HPDE6-E6E7 (cell line): ENCODE measurements around the gene MAGI1.

Experiments used
- DNase-seq: peaks from one replicate; pipeline ENCODE4 v3.0.0; 2011; ENCODE audit warnings: missing footprints; ENCODE audit errors: extremely low spot score

MAGI1 gene

DNA sequence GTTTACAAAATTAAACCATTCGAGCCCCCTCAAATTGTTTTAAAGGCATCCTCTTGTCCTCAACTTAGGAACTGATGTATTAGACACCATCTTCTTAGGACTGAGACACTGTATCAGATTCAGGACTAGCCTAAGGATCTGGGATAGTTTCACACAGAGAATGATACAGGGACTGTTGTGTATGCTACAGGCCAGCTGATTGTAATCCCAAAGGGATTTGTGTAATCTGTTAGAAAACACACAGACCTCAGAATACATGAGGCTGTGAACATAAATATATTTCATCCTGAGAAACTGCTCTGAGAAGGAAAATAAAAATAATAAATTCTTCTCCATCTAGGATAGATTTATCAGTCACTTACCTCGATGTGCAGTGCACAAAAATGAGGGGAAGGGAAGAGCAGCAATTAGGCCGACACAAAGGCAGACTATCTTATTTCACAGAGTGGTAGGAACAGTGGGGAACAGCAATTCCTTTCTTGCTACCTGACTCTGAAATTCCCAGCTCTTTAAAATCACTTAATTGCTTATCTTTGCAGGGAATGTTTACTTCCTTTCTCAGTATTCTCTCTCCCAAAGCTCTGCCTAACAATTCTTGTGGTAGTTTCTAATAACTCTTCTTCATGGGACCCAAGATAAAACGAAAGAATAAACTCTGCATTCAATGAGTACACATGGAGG, 322.5 kb downstream of the MAGI1 start:
- no peak for DNase-seq

DNA sequence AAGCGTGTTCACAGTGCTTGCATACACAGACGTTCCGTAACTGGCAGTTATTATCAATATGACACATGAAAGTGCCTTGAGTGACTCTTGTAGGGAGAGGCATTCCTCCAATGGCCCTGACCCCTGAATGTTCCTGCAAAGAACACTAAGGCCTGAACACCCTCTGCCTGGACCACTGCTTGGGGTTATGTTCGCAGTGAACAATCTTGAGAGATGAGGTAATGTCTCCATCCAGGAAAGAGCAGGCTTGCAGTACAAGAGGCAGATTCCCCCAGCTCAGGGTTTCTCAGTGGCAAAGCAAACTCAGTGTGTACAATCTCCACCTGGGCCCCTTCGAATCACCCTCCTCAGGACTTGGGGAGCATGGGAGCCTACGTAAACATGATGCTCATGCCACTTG, 324.6 kb downstream of the MAGI1 start:
- DNase-seq, result no peak

DNA sequence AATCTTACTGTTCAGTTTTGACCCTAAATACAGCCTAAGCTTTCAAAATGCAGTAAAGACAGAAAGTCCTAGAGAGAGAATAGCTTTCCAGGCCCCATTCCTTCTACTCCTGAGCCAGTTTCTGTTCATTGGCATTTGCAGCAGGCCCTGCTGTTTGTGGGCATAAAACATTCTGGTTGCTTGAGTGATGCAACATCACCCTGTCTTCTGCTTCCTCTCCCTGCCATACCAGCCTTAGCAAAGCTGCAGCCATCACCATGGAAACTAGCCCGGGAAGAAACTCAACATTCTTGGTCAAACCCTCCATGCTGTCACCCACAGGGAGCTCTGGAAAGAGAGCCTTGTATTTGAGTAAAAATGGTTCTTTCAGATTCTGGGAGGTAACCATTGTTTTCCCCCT, 325.7 kb downstream of the MAGI1 start:
- DNase-seq, result no peak

DNA sequence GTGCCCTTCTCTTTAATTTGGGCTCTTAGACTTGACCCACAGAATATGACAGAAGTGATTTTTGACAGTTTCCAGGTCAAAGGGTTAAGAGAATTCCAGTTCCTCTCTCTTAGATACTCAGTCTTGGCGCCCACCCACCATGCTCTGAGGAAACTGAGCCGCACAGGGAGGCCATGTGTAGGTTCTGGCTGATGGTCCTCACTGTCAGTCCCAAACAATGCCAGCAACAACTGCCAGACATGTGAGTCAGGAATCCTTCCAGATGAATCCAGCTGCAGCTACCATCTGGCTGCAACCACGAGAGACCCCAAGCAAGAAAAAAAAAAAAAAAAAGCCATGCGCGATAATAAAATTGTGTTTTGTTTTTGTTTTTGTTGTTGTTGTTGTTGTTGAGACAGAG, 326.6 kb downstream of the MAGI1 start:
- no peak for DNase-seq

DNA sequence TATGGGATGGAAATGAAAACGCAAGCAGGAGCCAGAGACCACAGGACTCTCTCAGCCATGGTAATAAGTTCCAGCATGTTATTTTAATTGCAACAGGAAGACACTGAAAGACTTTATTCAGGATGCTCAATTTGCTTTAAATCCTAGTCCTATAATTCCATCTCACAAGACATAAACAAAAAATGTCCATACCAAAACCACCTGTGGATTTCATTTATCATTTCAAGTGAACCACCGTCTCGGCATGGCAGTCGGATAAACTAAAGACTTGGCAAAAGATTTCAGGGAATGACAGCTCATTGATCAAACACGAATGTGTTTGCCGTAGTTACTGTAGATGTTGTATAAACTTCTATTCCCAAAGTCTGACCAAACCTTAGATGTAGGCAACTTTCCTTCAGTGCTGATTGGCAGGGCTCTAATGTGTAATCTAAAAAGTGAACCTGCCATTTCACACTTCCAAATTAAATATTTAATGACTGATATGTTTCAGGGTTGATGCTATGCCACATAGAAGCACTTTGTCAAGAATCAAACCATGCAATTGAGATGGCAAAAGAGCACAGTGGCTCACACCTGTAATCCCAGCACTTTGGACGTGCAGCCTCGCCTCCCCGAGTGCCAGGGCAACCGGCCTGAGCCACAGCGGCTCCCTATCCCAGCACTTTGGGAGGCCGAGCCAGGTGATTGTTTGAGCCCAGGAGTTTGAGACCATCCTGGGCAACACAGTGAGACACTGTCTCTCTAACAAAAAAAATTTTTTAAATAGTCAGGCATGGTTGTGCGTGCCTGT, 331.7 kb downstream of the MAGI1 start:
- no peak for DNase-seq

DNA sequence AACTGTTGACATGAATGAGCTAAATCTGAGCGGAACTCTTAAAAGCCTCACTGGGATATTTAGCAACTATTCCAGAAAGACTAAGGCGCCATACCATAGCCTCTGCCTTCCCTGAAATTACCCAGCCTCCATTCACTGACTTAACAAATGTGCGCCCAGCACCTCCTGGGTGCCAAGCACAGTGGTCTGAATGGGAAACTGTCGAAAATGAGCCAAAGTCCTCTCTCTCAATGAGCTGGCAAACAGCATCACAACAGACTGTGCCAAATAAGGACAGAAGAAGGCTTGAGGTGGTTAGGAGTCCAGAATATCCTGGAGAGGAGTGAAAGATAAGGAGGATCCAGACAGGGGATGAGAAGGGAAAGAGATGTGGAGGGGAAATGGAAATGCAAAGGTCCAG, 332.4 kb downstream of the MAGI1 start:
- DNase-seq, result no peak

DNA sequence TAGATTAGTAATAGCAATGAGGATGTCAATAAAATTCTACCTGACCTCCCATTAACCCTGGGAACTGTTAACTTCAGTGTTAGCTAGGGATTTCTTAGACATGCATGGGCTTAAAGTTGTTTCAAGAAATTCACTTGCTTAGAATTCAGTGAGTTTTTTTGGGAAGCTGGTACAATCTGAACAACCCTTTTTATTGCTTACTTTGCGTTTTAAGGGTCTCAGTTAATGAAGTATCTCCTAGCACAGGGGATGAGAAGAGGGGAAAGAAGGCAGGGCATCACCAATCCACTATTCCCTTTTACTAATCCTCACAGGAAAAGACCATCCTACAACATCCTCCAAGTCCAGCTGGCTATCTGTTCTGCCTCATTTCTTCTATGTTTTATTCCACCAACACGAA, 334.9 kb downstream of the MAGI1 start:
- no peak for DNase-seq

DNA sequence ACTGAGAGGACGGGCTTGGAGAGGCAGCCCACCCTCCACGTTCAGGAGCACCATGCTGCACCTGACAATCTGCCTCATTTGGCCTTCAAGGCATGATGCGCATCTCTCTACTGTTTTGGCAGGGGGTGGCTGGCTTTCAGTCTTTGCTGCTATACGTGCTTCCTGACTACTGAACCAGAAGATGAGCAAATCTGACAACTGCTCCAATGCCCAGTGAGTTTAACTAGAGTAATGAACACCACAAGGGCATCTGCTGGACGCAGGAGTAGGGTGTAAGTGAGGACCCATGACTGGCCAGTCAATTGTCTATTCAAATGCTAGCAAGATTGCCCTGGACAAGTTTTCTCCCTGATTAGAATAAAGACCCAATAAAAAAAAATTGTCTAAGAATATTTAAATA, 335.7 kb downstream of the MAGI1 start:
- no peak for DNase-seq

DNA sequence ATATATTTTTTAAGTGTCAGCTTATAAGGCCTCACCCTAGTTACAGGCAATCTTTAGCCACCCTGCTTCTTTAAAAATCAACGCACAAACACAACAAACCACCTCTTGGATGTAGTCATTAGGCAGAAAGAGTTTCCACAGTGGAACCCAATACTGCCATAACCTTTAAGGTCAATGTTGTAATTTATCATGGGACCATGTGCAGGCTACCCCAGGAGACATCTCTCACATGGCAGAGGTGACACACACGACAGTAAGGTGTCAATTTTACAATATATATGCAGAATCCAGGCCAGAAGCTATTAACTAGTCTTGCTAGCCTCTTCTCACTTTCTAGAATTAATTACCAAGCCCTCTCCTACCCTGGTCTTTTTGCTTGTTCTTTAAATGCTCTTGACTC, 336.5 kb downstream of the MAGI1 start:
- DNase-seq, result no peak

DNA sequence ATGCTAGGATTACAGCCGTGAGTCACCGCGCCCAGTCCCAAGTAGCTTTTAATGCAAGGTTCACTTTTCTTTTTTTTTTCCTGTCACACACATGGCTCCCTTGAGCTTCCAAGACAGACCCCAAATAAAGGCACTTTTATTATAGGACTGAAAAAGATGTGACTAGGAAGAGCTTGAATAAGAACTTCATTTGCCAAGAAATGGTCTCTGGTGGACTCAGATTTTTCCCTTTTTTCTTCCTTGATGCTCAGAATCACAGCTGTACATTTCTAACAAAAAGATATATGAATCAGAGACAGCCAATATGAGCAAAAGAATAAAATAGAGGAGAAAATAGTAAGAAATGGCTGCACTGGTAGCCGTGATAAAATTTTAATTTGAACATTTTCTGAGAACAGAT, 337.2 kb downstream of the MAGI1 start:
- no peak for DNase-seq

DNA sequence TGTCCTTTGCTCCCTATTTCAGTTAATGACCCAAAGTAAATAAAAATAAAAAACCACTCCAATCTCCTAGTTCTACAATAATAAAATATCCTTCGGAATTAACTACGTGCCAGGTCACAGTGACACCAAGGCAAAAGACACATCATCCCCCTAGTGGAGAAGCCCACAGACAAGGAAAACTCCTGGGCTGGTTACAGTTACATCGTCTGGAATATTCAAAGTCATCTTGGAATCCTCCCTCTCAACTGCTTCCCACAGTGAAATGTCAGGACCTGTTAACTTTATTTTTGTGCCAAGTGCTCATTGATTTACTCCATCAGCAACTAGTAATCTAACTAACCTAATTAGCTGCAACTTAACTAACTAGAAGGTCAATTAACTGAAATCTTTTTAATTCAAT, 349.3 kb downstream of the MAGI1 start:
- DNase-seq, result no peak

DNA sequence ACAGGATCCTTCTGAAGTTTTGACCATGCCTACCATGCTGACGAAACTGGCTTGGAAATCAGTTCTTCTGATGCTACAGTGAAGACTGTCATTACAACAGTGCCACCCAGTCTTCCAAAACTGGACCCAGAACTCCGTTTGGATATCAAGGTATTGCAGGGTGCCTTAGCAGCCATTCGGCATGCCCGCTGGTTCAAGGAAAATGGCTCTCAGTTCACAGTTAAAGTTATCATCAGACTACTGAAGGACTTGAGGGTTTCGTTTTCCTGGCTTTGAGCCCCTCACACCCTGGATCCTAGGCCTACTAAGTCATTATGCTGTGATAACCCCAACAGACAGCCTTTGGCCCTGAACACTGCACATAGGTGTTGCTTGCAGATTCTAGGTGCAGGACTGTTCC, 351.0 kb downstream of the MAGI1 start:
- no peak for DNase-seq

DNA sequence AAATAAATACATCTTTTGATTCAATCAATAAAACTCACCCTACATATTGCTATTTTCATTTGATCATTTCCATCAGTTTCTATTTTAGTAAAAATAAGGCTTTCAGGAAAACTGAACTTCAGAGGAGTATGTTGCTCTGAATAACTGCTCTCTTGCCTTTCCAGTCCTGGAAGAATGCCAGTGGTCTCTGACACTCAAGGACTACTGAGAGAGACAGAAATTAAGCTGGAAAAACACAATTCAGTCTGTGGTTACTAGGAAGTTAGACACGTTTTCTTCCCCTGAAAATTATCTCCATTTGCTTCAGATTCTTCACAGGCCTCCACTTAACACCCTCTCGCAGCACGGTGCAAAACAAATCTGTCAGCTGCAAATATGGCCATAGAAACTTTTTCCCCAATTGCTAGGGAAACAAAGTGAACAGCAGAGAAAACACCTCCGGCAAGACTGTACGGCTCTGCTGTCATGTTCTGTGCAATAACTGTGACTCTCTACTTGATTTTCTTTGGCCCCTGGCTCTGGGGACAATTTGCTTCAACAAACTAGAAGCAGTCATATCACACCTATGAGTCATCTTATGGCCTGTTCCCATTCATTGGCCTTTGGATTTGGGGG, 353.0 kb downstream of the MAGI1 start:
- no peak for DNase-seq

DNA sequence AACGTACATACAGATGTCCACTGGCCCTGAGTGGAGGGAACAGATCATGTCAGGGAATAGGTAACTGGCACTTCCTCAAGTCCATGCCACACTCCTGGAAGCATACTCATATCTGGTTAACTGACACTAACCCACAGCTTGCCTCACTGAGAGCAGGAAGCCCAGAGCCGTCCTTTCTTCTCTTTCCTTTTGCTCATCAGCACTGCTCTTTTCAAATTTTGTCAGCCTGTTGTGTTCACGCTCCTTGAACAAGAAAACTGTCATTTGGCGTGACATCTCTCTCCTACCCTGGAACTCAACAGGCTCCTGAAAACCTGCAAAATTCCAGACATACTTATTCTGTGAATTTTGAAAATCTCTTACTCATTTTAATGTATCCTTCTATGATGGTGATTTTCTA, 360.2 kb downstream of the MAGI1 start:
- DNase-seq, result no peak

DNA sequence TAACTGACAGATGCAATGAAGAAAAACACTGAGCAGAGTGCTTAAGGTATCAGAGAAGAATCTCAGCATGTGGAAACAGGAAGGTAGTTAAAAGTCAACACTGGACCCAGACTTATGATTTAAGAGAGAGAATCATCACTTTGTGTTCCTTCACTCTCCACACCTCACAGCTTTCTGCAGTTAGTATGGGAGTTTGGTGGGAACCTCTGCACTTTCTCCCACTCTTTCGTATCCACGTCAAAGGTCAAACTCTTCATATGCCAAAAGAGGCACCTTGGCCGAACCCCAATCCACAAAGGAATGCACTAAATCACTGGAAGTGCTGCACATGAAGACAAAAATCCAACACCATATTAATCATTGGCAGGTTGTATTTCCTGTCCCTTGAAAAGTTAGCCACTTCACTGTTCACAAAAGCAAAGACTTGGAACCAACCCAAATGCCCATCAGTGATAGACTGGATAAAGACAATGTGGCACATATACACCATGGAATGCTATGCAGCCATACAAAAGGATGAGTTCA, 361.2 kb downstream of the MAGI1 start:
- no peak for DNase-seq

DNA sequence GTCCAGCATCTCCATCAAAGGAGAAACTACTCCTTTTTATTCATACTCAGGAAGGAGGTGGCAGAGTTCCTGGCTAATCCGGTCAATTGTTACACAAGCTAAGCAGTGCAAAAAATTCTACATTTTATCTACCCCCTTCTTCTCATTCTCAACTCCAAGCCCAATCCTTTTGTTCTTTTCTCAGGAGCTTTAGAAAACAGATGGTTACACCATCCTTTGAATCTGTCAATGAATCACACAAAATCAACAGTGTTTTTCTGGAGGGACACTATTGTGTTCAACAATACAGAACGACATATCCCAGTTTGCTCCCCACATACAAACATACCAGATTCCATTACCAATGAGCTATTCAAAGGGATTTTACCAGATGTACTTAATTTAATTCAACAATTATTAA, 362.1 kb downstream of the MAGI1 start:
- DNase-seq, result no peak

DNA sequence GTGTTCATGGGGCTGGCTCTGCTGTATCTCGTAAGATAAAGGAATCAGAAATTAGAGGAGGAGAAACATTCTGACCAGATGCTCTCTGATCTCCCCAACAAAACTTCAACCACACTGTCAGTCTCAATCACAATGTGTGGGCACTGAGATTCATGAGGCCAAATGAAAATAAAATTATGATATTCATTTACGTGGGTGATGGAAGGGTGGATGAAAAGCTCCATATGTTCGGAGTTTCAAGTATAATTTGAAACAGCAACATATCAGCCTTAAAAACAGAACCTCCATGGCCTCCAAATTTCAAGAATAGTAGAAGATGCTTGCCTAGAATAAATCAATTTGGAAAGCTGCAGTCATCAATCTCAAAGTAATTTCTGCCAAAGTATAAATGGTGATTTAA, 363.7 kb downstream of the MAGI1 start:
- no peak for DNase-seq

DNA sequence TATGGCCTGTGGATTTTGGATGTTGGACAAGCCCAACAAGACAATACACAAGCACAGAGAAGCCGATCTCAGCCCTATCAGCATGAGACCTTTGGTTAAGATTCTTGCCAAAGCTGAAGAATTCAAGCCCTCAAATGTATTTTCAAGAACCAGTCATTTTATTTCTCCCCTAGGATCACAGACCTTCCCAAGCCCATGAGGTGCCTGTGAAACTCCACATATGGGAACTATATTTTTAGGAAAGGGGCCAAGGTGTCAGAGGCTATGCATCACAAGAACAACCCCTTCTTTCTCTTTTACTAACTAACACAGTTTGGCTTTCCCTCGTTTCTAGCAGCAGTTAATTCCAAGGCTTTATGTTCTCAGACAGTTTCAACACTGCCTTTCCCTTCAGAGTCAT, 364.5 kb downstream of the MAGI1 start:
- no peak for DNase-seq

DNA sequence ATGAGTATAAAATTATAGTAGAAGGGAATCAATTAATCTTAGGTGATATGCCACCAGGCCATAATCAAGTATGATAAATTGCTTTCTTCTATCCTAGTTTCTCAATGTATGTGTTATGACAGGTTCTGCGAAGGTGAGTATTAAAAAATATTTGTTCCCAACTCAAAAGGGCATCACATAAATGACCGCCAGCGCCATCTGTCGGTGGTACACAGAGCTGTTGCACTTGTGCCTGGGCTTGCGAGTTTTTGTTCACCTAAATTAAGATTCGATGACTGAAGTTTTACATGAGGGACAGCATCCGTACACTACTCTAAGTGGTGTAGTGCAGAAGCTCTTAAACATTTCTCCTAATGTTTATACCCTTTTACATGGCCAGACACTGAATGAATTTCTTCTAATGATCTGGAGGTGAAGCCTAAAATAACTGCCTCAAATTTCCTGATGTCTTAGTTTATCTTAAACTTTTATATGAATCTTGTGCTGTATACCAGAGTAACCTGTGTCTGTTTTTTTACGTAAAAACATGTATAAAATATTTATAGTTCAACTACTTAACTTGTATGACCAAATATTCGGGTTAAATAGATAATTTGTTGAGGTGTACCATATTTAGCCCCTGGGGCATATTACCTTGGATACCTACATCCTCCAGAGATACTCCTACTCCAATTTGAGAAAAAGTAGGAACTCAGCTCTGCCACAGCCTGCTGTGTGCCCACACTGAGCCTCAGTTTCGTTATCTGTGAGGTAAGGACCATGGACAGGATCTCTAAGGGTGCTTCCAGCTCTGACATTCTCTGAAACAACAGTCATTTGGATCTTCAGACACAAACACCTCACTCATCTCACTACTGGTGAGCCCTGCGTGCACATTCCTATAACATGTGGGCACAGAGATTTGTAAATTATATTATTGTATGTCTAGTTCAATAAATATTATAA, 365.6 kb downstream of the MAGI1 start:
- no peak for DNase-seq

DNA sequence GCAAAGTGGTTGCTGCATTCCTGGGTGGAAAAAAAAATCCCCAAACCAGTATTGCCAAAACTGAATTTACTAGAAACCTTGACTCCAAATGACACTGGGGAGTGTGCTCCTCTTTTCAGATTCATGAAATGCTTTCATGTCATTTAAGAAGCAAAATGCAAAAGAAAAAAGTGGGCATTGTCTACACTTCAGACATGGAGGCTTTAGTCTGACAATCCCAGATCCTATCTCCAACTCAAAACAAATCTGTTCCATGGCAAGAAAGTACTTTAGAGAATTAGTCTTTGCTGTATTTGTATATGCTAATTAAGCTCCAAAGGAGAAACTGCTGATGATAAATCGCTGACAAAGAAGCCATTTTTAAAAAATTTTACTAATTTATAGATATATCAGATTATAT, 366.7 kb downstream of the MAGI1 start:
- no peak for DNase-seq

DNA sequence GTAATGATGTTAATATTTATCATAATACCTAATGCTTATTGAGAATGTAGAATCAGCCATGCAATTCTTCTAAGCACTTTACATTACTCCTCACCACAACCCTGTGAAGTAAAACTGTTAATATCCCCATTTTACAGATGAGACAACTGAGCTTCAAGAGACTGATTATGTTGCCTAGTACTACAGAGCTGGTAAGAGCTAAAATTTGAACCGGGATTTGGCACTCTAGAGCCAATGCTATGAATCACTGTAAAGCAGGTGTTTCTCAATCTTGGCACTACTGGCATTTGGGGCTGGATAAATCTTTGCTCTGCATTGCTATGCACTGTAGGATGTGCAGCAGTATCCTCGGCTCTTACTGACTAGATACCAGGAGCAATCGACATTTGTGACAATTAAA, 367.7 kb downstream of the MAGI1 start:
- no peak for DNase-seq
